Astrocyte (in vitro differentiated cells and primary cell): ENCODE measurements around the gene HSPE1. TPM values are rescaled to one million over a fixed set of nuclear protein-coding genes. Genes with fewer than 3 reads are reported as not detected.
"Not testable (repeated sequence)": the region's sequence is repeated elsewhere in the genome, so short reads cannot be mapped to it uniquely, and the experiment has no call there.

Experiments
- DNase-seq: peaks from one replicate; pipeline ENCODE4 v3.0.0-alpha.2; 2010; ENCODE audit warnings: low read depth
- FAIRE-seq: peaks from 2 replicates; lab custom pipeline; 2011; peaks lifted over from hg19 to GRCh38; lab: Jason Lieb, UNC
- H2AFZ ChIP-seq: 2 replicates; pipeline ENCODE4 v1.6.0; 2012; ENCODE audit warnings: low read depth, low read length, inconsistent platforms
- H3K27ac ChIP-seq: 2 replicates; pipeline ENCODE4 v1.5.1; 2011; ENCODE audit warnings: low read depth, low read length, inconsistent platforms
- H3K27me3 ChIP-seq: 2 replicates; pipeline ENCODE4 v1.6.0; 2011; ENCODE audit warnings: low read length, inconsistent platforms; ENCODE audit not compliant: insufficient read depth
- H3K36me3 ChIP-seq: 2 replicates; pipeline ENCODE4 v1.5.1; 2011; ENCODE audit warnings: low read length, inconsistent platforms; ENCODE audit not compliant: insufficient read depth
- H3K4me1 ChIP-seq: 2 replicates; pipeline ENCODE4 v1.5.1; 2011; ENCODE audit warnings: low read length, inconsistent platforms; ENCODE audit not compliant: insufficient read depth
- H3K4me2 ChIP-seq: 2 replicates; pipeline ENCODE4 v1.6.0; 2012; ENCODE audit warnings: low read length, inconsistent platforms
- H3K4me3 ChIP-seq: 2 replicates; pipeline ENCODE4 v1.5.1; 2011; ENCODE audit warnings: low read depth, mild to moderate bottlenecking, low read length, inconsistent platforms; ENCODE audit not compliant: insufficient read depth
- H3K79me2 ChIP-seq: 2 replicates; pipeline ENCODE4 v1.6.0; 2012; ENCODE audit warnings: mild to moderate bottlenecking, low read length, inconsistent platforms; ENCODE audit not compliant: insufficient read depth
- H3K9ac ChIP-seq: 2 replicates; pipeline ENCODE4 v1.6.0; 2012; ENCODE audit warnings: mild to moderate bottlenecking, low read length, inconsistent platforms
- H3K9me3 ChIP-seq: 2 replicates; pipeline ENCODE4 v1.5.1; 2012; ENCODE audit warnings: low read depth, mild to moderate bottlenecking, low read length, inconsistent platforms; ENCODE audit not compliant: insufficient read depth
- H4K20me1 ChIP-seq: 2 replicates; pipeline ENCODE4 v1.6.0; 2012; ENCODE audit warnings: low read length, inconsistent platforms; ENCODE audit not compliant: insufficient read depth
- H3K27ac Mint-ChIP-seq: one replicate; pipeline ENCODE4 v1.8.0; 2021; ENCODE audit warnings: mild to moderate bottlenecking, mixed read lengths; ENCODE audit not compliant: unreplicated experiment
- H3K27me3 Mint-ChIP-seq: one replicate; pipeline ENCODE4 v1.8.0; 2021; ENCODE audit warnings: low read depth, mixed read lengths; ENCODE audit not compliant: unreplicated experiment
- H3K36me3 Mint-ChIP-seq: one replicate; pipeline ENCODE4 v1.8.0; 2021; ENCODE audit warnings: low read depth, mixed read lengths; ENCODE audit not compliant: unreplicated experiment
- H3K4me1 Mint-ChIP-seq: one replicate; pipeline ENCODE4 v1.8.0; 2021; ENCODE audit warnings: low read depth, mixed read lengths; ENCODE audit not compliant: unreplicated experiment
- H3K4me3 Mint-ChIP-seq: one replicate; pipeline ENCODE4 v1.8.0; 2021; ENCODE audit warnings: mild to moderate bottlenecking, moderate library complexity, mixed read lengths; ENCODE audit not compliant: unreplicated experiment
- H3K9me3 Mint-ChIP-seq: one replicate; pipeline ENCODE4 v1.8.0; 2021; ENCODE audit warnings: mild to moderate bottlenecking, mixed read lengths; ENCODE audit not compliant: unreplicated experiment
- CTCF ChIP-seq: IDR thresholded peaks from 2 replicates; pipeline ENCODE4 v1.5.1; 2011; ENCODE audit warnings: low read depth, mild to moderate bottlenecking, inconsistent platforms, low read length, moderate library complexity; ENCODE audit not compliant: insufficient read depth
- EZH2 ChIP-seq: IDR thresholded peaks from 2 replicates; pipeline ENCODE4 v1.6.1; 2012; ENCODE audit warnings: mild to moderate bottlenecking, low read length, inconsistent platforms; ENCODE audit not compliant: insufficient read depth
- total RNA-seq: library from RNA; stranded (reverse); gene quantifications from 2 replicates; pipeline ENCODE4 v1.2.1, GENCODE V29; 2021

Gene HSPE1
- total RNA-seq, 1 donor from 2014 or later: 139 TPM

- H3K9me3 Mint-ChIP-seq: no peaks in the 10 kb centered on the region
- Histone ChIP-seq H4K20me1 (peaks cover 11% of the 10 kb centered on the region), H3K4me3 (no peak overlapping the region), H3K27ac (no peak overlapping the region), H3K79me2 (peaks cover 12% of the 10 kb centered on the region), H3K9ac (no peak overlapping the region), H3K27me3 (no peaks in the 10 kb centered on the region), H3K9me3 (no peaks in the 10 kb centered on the region), H3K4me1 (no peaks in the 10 kb centered on the region), H2AFZ (no peak overlapping the region), H3K36me3 (peaks cover 57% of the 10 kb centered on the region), H3K4me2 (no peak overlapping the region)
- DNase-seq (no peak), FAIRE-seq (no peak)
- peaks cover 7% of the 10 kb centered on the region for H3K36me3 Mint-ChIP-seq
- no peaks in the 10 kb centered on the region for H3K4me1 Mint-ChIP-seq
- no peak overlapping the region for H3K4me3 Mint-ChIP-seq
- H3K27ac Mint-ChIP-seq: no peak overlapping the region
- no peak for TF ChIP-seq EZH2
- no peak for TF ChIP-seq CTCF
- H3K27me3 Mint-ChIP-seq: no peaks in the 10 kb centered on the region
Measured at GRCh38 chr2:197472166-197472565, 28.0 kb upstream of the HSPE1 start.

GRCh38 chr2:197477797-197478196 is 22.4 kb upstream of the HSPE1 start:
- H3K36me3 ChIP-seq: peaks cover 25% of the 10 kb centered on the region
- TF ChIP-seq EZH2: no peak
- TF ChIP-seq CTCF: no peak
- Mint-ChIP-seq H3K4me3 (no peak overlapping the region), H3K4me1 (no peaks in the 10 kb centered on the region), H3K27me3 (no peaks in the 10 kb centered on the region), H3K36me3 (peaks cover 19% of the 10 kb centered on the region), H3K9me3 (peaks cover 1% of the 10 kb centered on the region), H3K27ac (no peak overlapping the region)
- no peaks in the 10 kb centered on the region for H3K27me3 ChIP-seq
- H3K4me3 ChIP-seq: no peak overlapping the region
- no peak for FAIRE-seq
- H3K9ac ChIP-seq: no peak overlapping the region
- DNase-seq: no peak
- no peaks in the 10 kb centered on the region for H3K9me3 ChIP-seq
- H3K4me1 ChIP-seq: no peaks in the 10 kb centered on the region
- H3K27ac ChIP-seq: no peak overlapping the region
- no peak overlapping the region for H2AFZ ChIP-seq
- H3K79me2 ChIP-seq: no peaks in the 10 kb centered on the region
- no peaks in the 10 kb centered on the region for H4K20me1 ChIP-seq
- H3K4me2 ChIP-seq: no peak overlapping the region

- DNase-seq (no peak), FAIRE-seq (no peak)
- Histone ChIP-seq H3K9me3 (no peaks in the 10 kb centered on the region), H3K27ac (no peak overlapping the region), H3K9ac (no peak overlapping the region), H3K4me3 (no peak overlapping the region), H3K36me3 (peaks cover 7% of the 10 kb centered on the region), H3K4me1 (no peaks in the 10 kb centered on the region), H2AFZ (no peak overlapping the region), H3K4me2 (no peak overlapping the region), H3K79me2 (no peaks in the 10 kb centered on the region), H4K20me1 (no peaks in the 10 kb centered on the region), H3K27me3 (no peaks in the 10 kb centered on the region)
- Mint-ChIP-seq H3K27ac (no peak overlapping the region), H3K4me1 (peaks cover 2% of the 10 kb centered on the region), H3K36me3 (peaks cover 24% of the 10 kb centered on the region), H3K9me3 (peaks cover 14% of the 10 kb centered on the region), H3K27me3 (no peaks in the 10 kb centered on the region), H3K4me3 (no peak overlapping the region)
- TF ChIP-seq CTCF: no peak
Measured at GRCh38 chr2:197480165-197481036, 19.8 kb upstream of the HSPE1 start.

- not testable (repeated sequence) for H2AFZ ChIP-seq, H3K27ac ChIP-seq, H3K9ac ChIP-seq, H3K27ac Mint-ChIP-seq, H3K27me3 ChIP-seq, H3K4me2 ChIP-seq, H3K4me3 Mint-ChIP-seq, H3K4me1 ChIP-seq, H3K4me1 Mint-ChIP-seq, H3K9me3 ChIP-seq, H3K27me3 Mint-ChIP-seq, FAIRE-seq, H3K4me3 ChIP-seq, H4K20me1 ChIP-seq, DNase-seq, H3K79me2 ChIP-seq
- Mint-ChIP-seq H3K9me3 (peaks cover 14% of the 10 kb centered on the region), H3K36me3 (peaks cover 25% of the 10 kb centered on the region)
- peaks cover 26% of the 10 kb centered on the region for H3K36me3 ChIP-seq
Measured at GRCh38 chr2:197484248-197484647, 15.9 kb upstream of the HSPE1 start.
